Neuronal stem cell (in vitro differentiated cells): Measurements from ENCODE around the gene KCTD16.

Experiments
- DNase-seq: peaks from one replicate; pipeline ENCODE4 v3.0.0-alpha.2; 2013; ENCODE audit warnings: low spot score
- H2AFZ ChIP-seq: one replicate; pipeline ENCODE4 v1.6.1; 2013; ENCODE audit warnings: mild to moderate bottlenecking, low read length, inconsistent platforms
- H2AK5ac ChIP-seq: 2 replicates; pipeline ENCODE4 v1.6.1; 2013; ENCODE audit warnings: low read depth, mild to moderate bottlenecking, inconsistent platforms, low read length, moderate library complexity, mixed read lengths
- H2BK120ac ChIP-seq: 2 replicates; pipeline ENCODE4 v1.6.1; 2013; ENCODE audit warnings: low read depth, mild to moderate bottlenecking, inconsistent platforms, low read length, moderate library complexity, mixed read lengths
- H2BK12ac ChIP-seq: one replicate; pipeline ENCODE4 v1.6.1; 2013; ENCODE audit warnings: low read length, inconsistent platforms
- H2BK15ac ChIP-seq: 2 replicates; pipeline ENCODE4 v1.6.1; 2013; ENCODE audit warnings: mild to moderate bottlenecking, low read length, inconsistent platforms, mixed read lengths
- H2BK5ac ChIP-seq: one replicate; pipeline ENCODE4 v1.6.1; 2013; ENCODE audit warnings: inconsistent platforms, mild to moderate bottlenecking, low read length, moderate library complexity
- H3K14ac ChIP-seq: one replicate; pipeline ENCODE4 v1.6.1; 2013; ENCODE audit warnings: low read length, inconsistent platforms
- H3K18ac ChIP-seq: 2 replicates; pipeline ENCODE4 v1.6.1; 2013; ENCODE audit warnings: low read length, inconsistent platforms
- H3K23ac ChIP-seq: 2 replicates; pipeline ENCODE4 v1.6.1; 2013; ENCODE audit warnings: low read depth, mild to moderate bottlenecking, mixed read lengths, low read length, inconsistent platforms; ENCODE audit not compliant: poor library complexity
- H3K27ac ChIP-seq: replicated peaks from 3 replicates; pipeline ENCODE4 v1.5.1; 2013; ENCODE audit warnings: low read length, inconsistent platforms
- H3K27me3 ChIP-seq, 3 experiments: 2 replicates each; pipeline ENCODE4 v1.6.1; 2013; ENCODE audit warnings: low read length in 3 of 3, mild to moderate bottlenecking in 2 of 3, inconsistent platforms in 1 of 3, low read depth in 1 of 3, mixed read lengths in 1 of 3, moderate library complexity in 1 of 3; ENCODE audit not compliant: control insufficient read depth in 3 of 3, insufficient read depth in 3 of 3
- H3K36me3 ChIP-seq, 2 donors: replicated peaks in 1 of 2; 2 replicates each; pipeline ENCODE4 v1.6.1; 2013; ENCODE audit warnings: low read length in 2 of 2; ENCODE audit not compliant: control insufficient read depth in 2 of 2, insufficient read depth in 2 of 2
- H3K4ac ChIP-seq: 2 replicates; pipeline ENCODE4 v1.6.1; 2013; ENCODE audit warnings: inconsistent platforms, mild to moderate bottlenecking, low read length, moderate library complexity
- H3K4me1 ChIP-seq, 2 donors: 1 replicate in 1 of 2; 2 replicates in 1 of 2; pipeline ENCODE4 v1.6.1; 2013; ENCODE audit warnings: low read length in 2 of 2, low read depth in 1 of 2; ENCODE audit not compliant: control insufficient read depth in 2 of 2, insufficient read depth in 1 of 2
- H3K4me2 ChIP-seq: one replicate; pipeline ENCODE4 v1.6.1; 2013; ENCODE audit warnings: mild to moderate bottlenecking, low read length, inconsistent platforms; ENCODE audit not compliant: insufficient read depth, poor library complexity, severe bottlenecking
- H3K4me3 ChIP-seq, 2 donors: 2 replicates each; pipeline ENCODE4 v1.5.1; 2013; ENCODE audit warnings: low read length in 2 of 2, mild to moderate bottlenecking in 2 of 2, inconsistent platforms in 1 of 2, moderate library complexity in 1 of 2
- H3K79me1 ChIP-seq: one replicate; pipeline ENCODE4 v1.6.1; 2013; ENCODE audit warnings: low read depth, mild to moderate bottlenecking, inconsistent platforms, low read length, moderate library complexity
- H3K9ac ChIP-seq: one replicate; pipeline ENCODE4 v1.6.1; 2013; ENCODE audit warnings: mild to moderate bottlenecking, low read depth, low read length, inconsistent platforms; ENCODE audit not compliant: poor library complexity
- H3K9me3 ChIP-seq, 2 donors: replicated peaks in 1 of 2; 2 replicates each; pipeline versions ENCODE3 to v1.6.1; 2013; ENCODE audit warnings: low read length in 2 of 2, mild to moderate bottlenecking in 2 of 2, inconsistent platforms in 1 of 2, low read depth in 1 of 2, mixed read lengths in 1 of 2, moderate library complexity in 1 of 2; ENCODE audit not compliant: control insufficient read depth in 2 of 2, insufficient read depth in 1 of 2
- H4K8ac ChIP-seq: one replicate; pipeline ENCODE4 v1.6.1; 2013; ENCODE audit warnings: low read depth, mild to moderate bottlenecking, inconsistent platforms, low read length, moderate library complexity
- H4K91ac ChIP-seq: one replicate; pipeline ENCODE4 v1.6.1; 2013; ENCODE audit warnings: low read length, low read depth, mild to moderate bottlenecking, inconsistent platforms; ENCODE audit not compliant: poor library complexity
- WGBS, 2 donors: extraction: QIAGEN DNeasy Blood & Tissue Kit; methylation state at CpG; one replicate each; pipeline ENCODE4 v1.1.7; 2013; ENCODE audit warnings: missing lambda C conversion rate in 2 of 2, mixed read lengths in 1 of 2; ENCODE audit not compliant: insufficient read length in 2 of 2, insufficient replicate concordance in 1 of 2; ENCODE audit errors: extremely low coverage in 2 of 2; 5-methylcytosine and 5-hydroxymethylcytosine counted together

Gene KCTD16

DNA sequence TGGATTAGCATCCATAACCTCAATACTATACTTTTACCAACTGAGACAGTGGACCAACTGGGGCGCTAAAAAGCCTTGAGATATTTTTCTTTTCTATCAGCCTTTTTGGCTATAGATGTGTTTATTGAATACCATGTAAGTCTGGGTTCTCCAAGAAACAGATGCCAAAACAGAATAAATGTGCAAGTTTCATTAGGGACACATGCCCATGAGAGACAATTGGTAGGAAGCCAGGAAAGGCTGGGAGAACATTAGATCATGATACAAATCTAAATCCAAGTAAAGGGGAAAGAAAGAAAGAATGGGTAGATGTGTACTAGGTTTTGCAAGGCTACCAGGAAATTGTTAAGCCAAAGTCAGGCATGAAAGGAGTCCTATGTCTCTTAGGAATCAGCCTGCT is 152.5 kb downstream of the KCTD16 start:
- H3K4ac ChIP-seq: no peak overlapping the region
- H3K79me1 ChIP-seq: no peaks in the 10 kb centered on the region
- no peak for DNase-seq
- H2BK5ac ChIP-seq: no peak overlapping the region
- no peak overlapping the region for H2AK5ac ChIP-seq
- no peak overlapping the region for H2AFZ ChIP-seq
- H3K14ac ChIP-seq: no peak overlapping the region
- H3K23ac ChIP-seq: no peak overlapping the region
- H3K4me3 ChIP-seq: no peak overlapping the region
- H2BK12ac ChIP-seq: no peak overlapping the region
- no peak overlapping the region for H3K18ac ChIP-seq
- H3K36me3 ChIP-seq: no peaks in the 10 kb centered on the region
- no peaks in the 10 kb centered on the region for H3K9me3 ChIP-seq
- no peaks in the 10 kb centered on the region for H3K27me3 ChIP-seq
- no peak overlapping the region for H2BK120ac ChIP-seq
- H3K4me2 ChIP-seq: no peak overlapping the region
- no peak overlapping the region for H2BK15ac ChIP-seq
- no CpG with 5 or more reads among the region's 1 CpG for WGBS, 2 donors
- no peak overlapping the region for H3K27ac ChIP-seq
- no peak overlapping the region for H4K8ac ChIP-seq
- no peak overlapping the region for H3K9ac ChIP-seq
- no peak overlapping the region for H4K91ac ChIP-seq
- no peaks in the 10 kb centered on the region for H3K4me1 ChIP-seq

DNA sequence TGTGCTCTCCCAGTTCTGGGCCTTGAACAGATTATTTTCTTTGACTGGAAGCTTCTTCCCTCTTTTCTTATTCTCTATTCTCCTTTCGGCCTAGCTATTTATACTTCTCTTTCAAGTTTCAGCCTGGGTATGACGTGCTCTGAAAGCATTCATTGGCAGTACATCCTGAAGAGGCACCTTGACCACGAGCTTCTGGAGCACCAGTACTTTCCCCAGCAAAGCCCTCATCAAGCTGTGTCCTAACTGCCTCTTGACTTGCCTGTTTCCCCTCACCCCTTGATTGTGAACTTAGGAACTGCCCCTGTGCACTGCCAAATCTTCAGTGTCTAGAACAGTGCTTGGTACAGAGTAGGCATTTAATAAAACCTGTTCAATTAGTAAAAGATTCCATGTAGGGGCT is 154.9 kb downstream of the KCTD16 start:
- H3K4me1 ChIP-seq: no peaks in the 10 kb centered on the region
- H2BK12ac ChIP-seq: no peak overlapping the region
- H4K91ac ChIP-seq: no peak overlapping the region
- no peak overlapping the region for H3K4me2 ChIP-seq
- H3K18ac ChIP-seq: no peak overlapping the region
- no peak overlapping the region for H3K14ac ChIP-seq
- no peak overlapping the region for H4K8ac ChIP-seq
- no peak overlapping the region for H2AK5ac ChIP-seq
- H3K36me3 ChIP-seq: no peaks in the 10 kb centered on the region
- H3K79me1 ChIP-seq: no peaks in the 10 kb centered on the region
- no peak for DNase-seq
- no peak overlapping the region for H3K4me3 ChIP-seq
- no peaks in the 10 kb centered on the region for H3K27me3 ChIP-seq
- H3K4ac ChIP-seq: no peak overlapping the region
- no peak overlapping the region for H2BK120ac ChIP-seq
- no peak overlapping the region for H2AFZ ChIP-seq
- no peak overlapping the region for H3K23ac ChIP-seq
- no peak overlapping the region for H2BK15ac ChIP-seq
- H3K9me3 ChIP-seq: no peaks in the 10 kb centered on the region
- H2BK5ac ChIP-seq: no peak overlapping the region
- no peak overlapping the region for H3K27ac ChIP-seq
- no CpG with 5 or more reads among the region's 3 CpGs for WGBS, 2 donors
- H3K9ac ChIP-seq: no peak overlapping the region

DNA sequence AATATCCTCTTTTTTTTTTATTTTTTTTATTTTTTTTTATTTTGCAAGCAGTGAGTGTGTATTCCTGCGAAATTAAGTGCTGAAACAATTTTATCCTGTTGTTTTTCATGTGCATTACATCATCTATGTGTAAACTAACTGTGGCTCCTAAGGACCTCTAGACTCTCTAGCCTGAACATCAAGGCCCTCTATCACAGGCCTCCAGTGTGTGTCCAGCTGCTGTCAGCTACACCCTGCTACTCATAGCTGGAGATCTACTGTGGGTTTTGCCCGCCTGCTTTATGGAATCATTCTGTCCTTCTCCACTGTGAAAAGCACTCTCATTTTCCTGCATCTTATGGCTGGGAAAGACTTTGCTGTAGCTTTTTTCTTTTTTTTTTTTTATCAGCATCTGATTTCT is 157.8 kb downstream of the KCTD16 start:
- Histone ChIP-seq H3K27ac (no peak overlapping the region), H3K36me3 (no peaks in the 10 kb centered on the region), H3K4ac (no peak overlapping the region), H4K91ac (no peak overlapping the region), H3K4me1 (peaks cover 0 to 1% of the 10 kb centered on the region in 2 donors), H3K4me2 (no peak overlapping the region), H3K9me3 (no peaks in the 10 kb centered on the region), H2BK15ac (no peak overlapping the region), H2BK12ac (no peak overlapping the region), H2AFZ (no peak overlapping the region), H4K8ac (no peak overlapping the region), H2BK5ac (no peak overlapping the region), H3K27me3 (no peaks in the 10 kb centered on the region), H3K4me3 (no peak overlapping the region), H3K14ac (no peak overlapping the region), H3K79me1 (no peaks in the 10 kb centered on the region), H2BK120ac (no peak overlapping the region), H3K9ac (no peak overlapping the region), H2AK5ac (no peak overlapping the region), H3K18ac (no peak overlapping the region), H3K23ac (no peak overlapping the region)
- no peak for DNase-seq
- no CpG with 5 or more reads among the region's 2 CpGs for WGBS, 2 donors

DNA sequence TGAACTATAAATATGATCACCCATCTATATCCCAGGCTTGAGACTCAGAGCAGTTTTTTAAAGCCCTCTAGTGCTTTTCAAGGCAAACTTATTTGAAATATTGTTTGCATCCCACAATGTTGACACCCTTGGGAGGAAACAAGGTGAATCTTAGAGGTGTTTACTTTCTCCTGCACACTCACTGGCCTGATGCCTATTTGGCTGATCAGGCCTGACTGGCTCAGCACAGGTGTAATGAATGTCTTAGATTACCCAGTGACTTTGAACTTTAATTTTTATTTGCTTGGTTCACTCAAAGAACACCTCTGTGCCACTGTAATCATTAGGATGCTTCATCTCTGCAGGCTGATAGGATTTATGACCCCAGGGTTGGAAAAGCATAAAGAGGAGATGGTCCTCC is 158.3 kb downstream of the KCTD16 start:
- Histone ChIP-seq H3K9me3 (no peaks in the 10 kb centered on the region), H3K14ac (no peak overlapping the region), H3K9ac (no peak overlapping the region), H3K4me3 (no peak overlapping the region), H4K8ac (no peak overlapping the region), H3K23ac (no peak overlapping the region), H3K79me1 (no peaks in the 10 kb centered on the region), H2BK12ac (no peak overlapping the region), H2AFZ (no peak overlapping the region), H3K36me3 (no peaks in the 10 kb centered on the region), H3K4me1 (peaks cover 0 to 4% of the 10 kb centered on the region in 2 donors), H3K4me2 (no peak overlapping the region), H2BK15ac (no peak overlapping the region), H2BK120ac (no peak overlapping the region), H3K27me3 (no peaks in the 10 kb centered on the region), H2BK5ac (no peak overlapping the region), H3K18ac (no peak overlapping the region), H2AK5ac (no peak overlapping the region), H4K91ac (no peak overlapping the region), H3K4ac (no peak overlapping the region), H3K27ac (no peak overlapping the region)
- no peak for DNase-seq
